ENCODE measurements around the gene TSPAN9.

TSPAN9 gene

GRCh38 chr12:3281588-3282383 lies 204.6 kb downstream of the TSPAN9 start:
- DNase-seq, result no peak

- DNase-seq, result no peak
Measured at GRCh38 chr12:3282384-3282670, 205.1 kb downstream of the TSPAN9 start.

- no peak for DNase-seq
Measured at GRCh38 chr12:3283137-3283680, 206.0 kb downstream of the TSPAN9 start.

GRCh38 chr12:3284405-3284804 lies 207.2 kb downstream of the TSPAN9 start:
- no peak for DNase-seq

GRCh38 chr12:3285570-3285969 lies 208.4 kb downstream of the TSPAN9 start:
- DNase-seq, result no peak

GRCh38 chr12:3288690-3289089 lies 211.5 kb downstream of the TSPAN9 start:
- DNase-seq, result no peak

GRCh38 chr12:3289702-3290101 lies 212.5 kb downstream of the TSPAN9 start:
- no peak for DNase-seq

- DNase-seq, result no peak
Measured at GRCh38 chr12:3291939-3292338, 214.8 kb downstream of the TSPAN9 start.

- no peak for DNase-seq
Measured at GRCh38 chr12:3292677-3293412, 215.7 kb downstream of the TSPAN9 start.

- no peak for DNase-seq
Measured at GRCh38 chr12:3293446-3294161, 216.4 kb downstream of the TSPAN9 start.

- DNase-seq, result no peak
Measured at GRCh38 chr12:3294481-3294911, 217.3 kb downstream of the TSPAN9 start.

GRCh38 chr12:3295225-3295624 lies 218.0 kb downstream of the TSPAN9 start:
- no peak for DNase-seq

GRCh38 chr12:3295646-3296408 lies 218.6 kb downstream of the TSPAN9 start:
- no peak for DNase-seq

- DNase-seq, result no peak
Measured at GRCh38 chr12:3296409-3296701, 219.2 kb downstream of the TSPAN9 start.

- DNase-seq, result no peak
Measured at GRCh38 chr12:3298603-3299002, 221.4 kb downstream of the TSPAN9 start.

- peak; percentile 82 for DNase-seq
Measured at GRCh38 chr12:3299929-3300832, 223.0 kb downstream of the TSPAN9 start.

GRCh38 chr12:3300833-3301401 lies 223.7 kb downstream of the TSPAN9 start:
- no peak for DNase-seq

- no peak for DNase-seq
Measured at GRCh38 chr12:3302401-3303041, 225.3 kb downstream of the TSPAN9 start.

GRCh38 chr12:3303410-3304136 lies 226.4 kb downstream of the TSPAN9 start:
- no peak for DNase-seq
